GM23248 (cell line): Measurements from ENCODE around the gene CNIH1. TPM values are rescaled to one million over a fixed set of nuclear protein-coding genes. Genes with fewer than 3 reads are reported as not detected.
A peak's percentile ranks its signal among the peaks of the same experiment; 100 is the strongest.
"Not testable (repeated sequence)": the region's sequence is repeated elsewhere in the genome, so short reads cannot be mapped to it uniquely, and the experiment has no call there.

ENCODE experiments used
- DNase-seq: peaks from one replicate; pipeline ENCODE4 v3.0.0-alpha.2; 2015
- H2AFZ ChIP-seq: fragments of 200-600 bp; sonication (generic); 2 replicates; pipeline ENCODE4 v1.6.1; 2016; ENCODE audit warnings: antibody characterized with exemption
- H3F3A ChIP-seq: fragments of 200-600 bp; sonication (generic); 2 replicates; pipeline ENCODE4 v1.6.1; 2016; ENCODE audit warnings: mild to moderate bottlenecking, antibody characterized with exemption, mixed run types; ENCODE audit not compliant: insufficient read depth
- H3K27ac ChIP-seq: fragments of 200-600 bp; sonication (generic); 2 replicates; pipeline ENCODE4 v1.5.1; 2016; ENCODE audit warnings: mild to moderate bottlenecking
- H3K27me3 ChIP-seq: fragments of 200-600 bp; sonication (generic); replicated peaks from 2 replicates; pipeline ENCODE4 v1.6.1; 2016; ENCODE audit warnings: mild to moderate bottlenecking; ENCODE audit not compliant: insufficient read depth
- H3K36me3 ChIP-seq: fragments of 200-600 bp; sonication (generic); 2 replicates; pipeline ENCODE4 v1.6.1; 2016; ENCODE audit warnings: low read depth, mild to moderate bottlenecking
- H3K4me1 ChIP-seq: fragments of 200-600 bp; sonication (generic); 2 replicates; pipeline ENCODE4 v1.6.1; 2016; ENCODE audit warnings: mild to moderate bottlenecking; ENCODE audit not compliant: insufficient read depth
- H3K4me2 ChIP-seq: fragments of 200-600 bp; sonication (generic); one replicate; pipeline ENCODE4 v1.6.1; 2016; ENCODE audit warnings: mild to moderate bottlenecking; ENCODE audit not compliant: unreplicated experiment
- H3K4me3 ChIP-seq: fragments of 200-600 bp; sonication (generic); 2 replicates; pipeline ENCODE4 v1.5.1; 2016; ENCODE audit warnings: mild to moderate bottlenecking
- H3K79me2 ChIP-seq: fragments of 200-600 bp; sonication (generic); 2 replicates; pipeline ENCODE4 v1.6.1; 2016; ENCODE audit warnings: mild to moderate bottlenecking; ENCODE audit not compliant: insufficient read depth
- H3K9ac ChIP-seq: fragments of 200-600 bp; sonication (generic); 2 replicates; pipeline ENCODE4 v1.6.1; 2016; ENCODE audit warnings: mild to moderate bottlenecking
- H3K9me2 ChIP-seq: fragments of 200-600 bp; sonication (generic); 2 replicates; pipeline ENCODE4 v1.6.1; 2016; ENCODE audit warnings: mixed run types, mild to moderate bottlenecking, moderate library complexity; ENCODE audit not compliant: insufficient read depth
- H3K9me3 ChIP-seq: fragments of 200-600 bp; sonication (generic); one replicate; pipeline ENCODE4 v1.6.1; 2017; ENCODE audit warnings: low read depth
- H4K20me1 ChIP-seq: fragments of 200-600 bp; sonication (generic); 2 replicates; pipeline ENCODE4 v1.6.0; 2016; ENCODE audit not compliant: insufficient read depth
- EZH2 ChIP-seq: fragments of 200-600 bp; sonication (generic); IDR thresholded peaks from 2 replicates; pipeline ENCODE4 v1.6.1; 2018; ENCODE audit warnings: antibody characterized with exemption, mild to moderate bottlenecking; ENCODE audit not compliant: insufficient read depth, poor library complexity, severe bottlenecking
- EZH2phosphoT487 ChIP-seq: fragments of 200-600 bp; sonication (generic); IDR thresholded peaks from 2 replicates; pipeline ENCODE4 v1.6.1; 2018; ENCODE audit warnings: antibody characterized with exemption, moderate library complexity, mild to moderate bottlenecking, low read depth; ENCODE audit not compliant: insufficient read depth
- WGBS, 2 experiments: methylation state at CpG; one replicate each; pipeline ENCODE4 v1.1.6; 2015 to 2017; ENCODE audit warnings: low lambda C conversion rate in 2 of 2, low coverage in 1 of 2; ENCODE audit errors: missing lambda C conversion rate in 2 of 2; 5-methylcytosine and 5-hydroxymethylcytosine counted together
- in situ Hi-C: fragments of 300-500 bp; cut with MboI; formaldehyde crosslinking; loops from 2 replicates; pipeline ENCODE4 v1.15.0; 2020
- polyA plus RNA-seq: library from polyadenylated mRNA; unstranded; fragments of >200 nt; fragmentation: Nextera tagmentation; extraction: Ambion mirVana; gene quantifications from 2 replicates; pipeline ENCODE4 v1.2.1, GENCODE V29; 2016
- total RNA-seq: library from RNA; depleted of rRNA; stranded (reverse); fragments of >200 nt; shearing (Covaris generic); gene quantifications from 2 replicates; pipeline ENCODE4 v1.2.3, GENCODE V29; 2014

The CNIH1 gene
- total and polyA plus RNA-seq, 2 experiments from 2014 or later = 259 to 315 TPM

- WGBS, 2 experiments = 98 to 100% methylated on average over 1 of the region's 1 CpG
- Histone ChIP-seq H3K27me3 (no peaks in the 10 kb centered on the region), H3K4me3 (no peak overlapping the region), H3K4me1 (no peaks in the 10 kb centered on the region), H3K9ac (no peak overlapping the region), H2AFZ (no peak overlapping the region), H3K36me3 (no peaks in the 10 kb centered on the region; the same call in 1 of the 2 replicates), H3K9me2 (no peaks in the 10 kb centered on the region), H3K9me3 (no peaks in the 10 kb centered on the region), H3K4me2 (no peak overlapping the region), H4K20me1 (no peaks in the 10 kb centered on the region; the same call in 1 of the 2 replicates), H3K79me2 (no peaks in the 10 kb centered on the region), H3F3A (no peaks in the 10 kb centered on the region), H3K27ac (no peak overlapping the region)
- in situ Hi-C loops = no loop called here
- TF ChIP-seq EZH2 (no peak), EZH2phosphoT487 (no peak)
- DNase-seq = no peak
Measured at GRCh38 chr14:54410215-54410614, 31.0 kb downstream of the CNIH1 start.

DNA sequence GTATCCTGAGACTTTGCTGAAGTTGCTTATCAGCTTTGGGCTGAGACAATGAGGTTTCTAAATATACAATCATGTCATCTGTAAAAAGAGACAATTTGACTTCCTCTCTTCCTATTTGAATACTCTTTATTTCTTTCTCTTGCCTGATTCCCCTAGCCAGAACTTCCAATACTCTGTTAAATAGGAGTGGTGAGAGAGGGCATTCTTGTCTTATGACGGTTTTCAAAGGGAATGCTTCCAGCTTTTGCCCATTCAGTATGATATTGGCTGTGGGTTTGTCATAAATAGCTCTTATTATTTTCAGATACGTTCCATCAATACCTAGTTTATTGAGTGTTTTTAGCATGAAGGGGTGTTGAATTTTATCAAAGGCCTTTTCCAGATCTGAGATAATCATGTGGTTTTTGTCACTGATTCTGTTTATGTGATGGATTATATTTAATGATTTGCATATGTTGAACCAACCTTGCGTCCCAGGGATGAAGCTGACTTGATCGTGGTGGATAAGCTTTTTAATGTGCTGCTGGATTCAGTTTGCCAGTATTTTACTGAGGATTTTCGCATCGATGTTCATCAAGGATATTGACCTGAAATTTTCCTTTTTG, 37.7 kb downstream of the CNIH1 start:
- in situ Hi-C loops, H3K27me3 ChIP-seq, H3K9me3 ChIP-seq, H3K9me2 ChIP-seq, H3K36me3 ChIP-seq, H4K20me1 ChIP-seq, H3K9ac ChIP-seq: not testable (repeated sequence)
- peak overlapping the region; percentile 52 for H2AFZ ChIP-seq
- H3K4me2 ChIP-seq = peak overlapping the region; percentile 62
- peaks cover 12% of the 10 kb centered on the region for H3K79me2 ChIP-seq
- peak overlapping the region; percentile 11; the same call in 1 of the 2 replicates for H3K27ac ChIP-seq
- peaks cover 11% of the 10 kb centered on the region for H3K4me1 ChIP-seq
- peak overlapping the region; percentile 51 for H3K4me3 ChIP-seq
- WGBS, 2 experiments = 9 to 15% methylated on average over 6 of the region's 6 CpGs
- DNase-seq = peak; percentile 51
- peaks cover 13% of the 10 kb centered on the region for H3F3A ChIP-seq

DNA sequence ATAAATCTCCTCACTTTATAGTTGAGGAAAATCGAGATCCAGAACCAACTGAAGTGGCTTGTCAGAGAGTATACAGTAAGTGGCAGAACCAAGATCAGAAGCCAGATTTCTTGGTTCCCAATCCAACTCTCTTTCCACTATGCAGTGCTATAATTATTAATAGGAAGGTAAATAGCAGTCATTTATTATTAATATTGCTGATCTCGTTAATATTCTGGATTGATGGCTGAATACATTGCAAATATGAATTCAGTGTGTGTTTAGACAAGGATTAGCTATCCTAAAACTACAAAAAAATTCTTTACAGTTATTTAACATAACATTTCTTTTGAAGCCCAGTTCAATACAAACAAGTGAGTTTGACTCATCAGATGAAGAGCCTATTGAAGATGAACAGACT, 41.6 kb downstream of the CNIH1 start:
- peaks cover 13% of the 10 kb centered on the region for H3F3A ChIP-seq
- H3K9ac ChIP-seq = no peak overlapping the region
- H3K4me1 ChIP-seq = peaks cover 11% of the 10 kb centered on the region
- H3K4me3 ChIP-seq = no peak overlapping the region
- no peak for DNase-seq
- no peaks in the 10 kb centered on the region for H3K9me2 ChIP-seq
- H3K36me3 ChIP-seq = no peaks in the 10 kb centered on the region
- no peak overlapping the region for H2AFZ ChIP-seq
- no peaks in the 10 kb centered on the region for H4K20me1 ChIP-seq
- no peak for TF ChIP-seq EZH2
- TF ChIP-seq EZH2phosphoT487 = no peak
- no peaks in the 10 kb centered on the region for H3K9me3 ChIP-seq
- H3K4me2 ChIP-seq = no peak overlapping the region
- in situ Hi-C loops = no loop called here
- H3K27ac ChIP-seq = no peak overlapping the region
- no peaks in the 10 kb centered on the region for H3K27me3 ChIP-seq
- 93 to 95% methylated on average over 2 of the region's 2 CpGs for WGBS, 2 experiments
- peaks cover 17% of the 10 kb centered on the region for H3K79me2 ChIP-seq

- H3K4me3 ChIP-seq = peak within 1 kb of the TSS; percentile 75
- in situ Hi-C loops = no loop called here
- H3K9me3 ChIP-seq = no peaks in the 10 kb centered on the region
- H3K9me2 ChIP-seq = no peaks in the 10 kb centered on the region
- WGBS, 2 experiments = 1 to 3% methylated on average over 61 to 70 of the region's 76 CpGs
- H3K4me1 ChIP-seq = no peaks in the 10 kb centered on the region
- H2AFZ ChIP-seq = peak within 1 kb of the TSS; percentile 89
- H3K9ac ChIP-seq = peak within 1 kb of the TSS; percentile 77
- peak; percentile 100 for DNase-seq
- TF ChIP-seq EZH2phosphoT487 (no peak), EZH2 (no peak)
- no peaks in the 10 kb centered on the region for H3K27me3 ChIP-seq
- H3K79me2 ChIP-seq = peaks cover 14% of the 10 kb centered on the region; the same call in 1 of the 2 replicates
- H4K20me1 ChIP-seq = no peaks in the 10 kb centered on the region
- H3K27ac ChIP-seq = peak within 1 kb of the TSS; percentile 18; the same call in 1 of the 2 replicates
- no peaks in the 10 kb centered on the region for H3F3A ChIP-seq
- no peaks in the 10 kb centered on the region for H3K36me3 ChIP-seq
- peak within 1 kb of the TSS; percentile 82 for H3K4me2 ChIP-seq
Measured at GRCh38 chr14:54396493-54397335, 44.5 kb downstream of the CNIH1 start, which contains the start of gene CDKN3. Gene CDKN3 (plus strand): TSS chr14:54397007. CDS start chr14:54397069, 62 bp downstream.
